GM21786 (cell line): ENCODE measurements around the gene TSC22D4.
A peak's percentile ranks its signal among the peaks of the same experiment; 100 is the strongest.

Experiments
- ATAC-seq: cut with Tn5 transposase; IDR thresholded peaks from one replicate; pipeline ENCODE4 v1.9.1; 2021; ENCODE audit not compliant: unreplicated experiment

The TSC22D4 gene

GRCh38 chr7:100493476-100494264, 14.7 kb upstream of the TSC22D4 start:
- ATAC-seq: no peak

- ATAC-seq: no peak
These were observed 13.9 kb upstream of the TSC22D4 start for GRCh38 chr7:100492738-100493475.

DNA sequence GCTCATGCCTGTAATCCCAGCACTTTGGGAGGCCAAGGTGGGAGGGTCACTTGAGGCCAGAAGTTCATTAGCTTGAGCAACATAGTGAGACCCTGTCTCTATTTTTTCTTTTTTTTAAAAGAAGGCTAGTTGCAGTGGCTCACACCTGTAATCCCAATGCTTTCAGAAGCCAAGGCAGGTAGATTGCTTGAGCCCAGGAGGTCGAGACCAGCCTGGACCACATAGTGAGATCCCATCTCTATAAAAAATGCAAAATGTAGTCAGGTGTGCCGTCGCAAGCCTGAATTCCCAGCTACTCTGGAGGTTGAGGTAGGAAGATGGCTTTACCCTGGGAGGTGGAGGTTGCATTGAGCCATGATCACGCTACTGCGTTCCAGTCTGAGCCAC, 12.2 kb upstream of the TSC22D4 start:
- ATAC-seq: no peak

DNA sequence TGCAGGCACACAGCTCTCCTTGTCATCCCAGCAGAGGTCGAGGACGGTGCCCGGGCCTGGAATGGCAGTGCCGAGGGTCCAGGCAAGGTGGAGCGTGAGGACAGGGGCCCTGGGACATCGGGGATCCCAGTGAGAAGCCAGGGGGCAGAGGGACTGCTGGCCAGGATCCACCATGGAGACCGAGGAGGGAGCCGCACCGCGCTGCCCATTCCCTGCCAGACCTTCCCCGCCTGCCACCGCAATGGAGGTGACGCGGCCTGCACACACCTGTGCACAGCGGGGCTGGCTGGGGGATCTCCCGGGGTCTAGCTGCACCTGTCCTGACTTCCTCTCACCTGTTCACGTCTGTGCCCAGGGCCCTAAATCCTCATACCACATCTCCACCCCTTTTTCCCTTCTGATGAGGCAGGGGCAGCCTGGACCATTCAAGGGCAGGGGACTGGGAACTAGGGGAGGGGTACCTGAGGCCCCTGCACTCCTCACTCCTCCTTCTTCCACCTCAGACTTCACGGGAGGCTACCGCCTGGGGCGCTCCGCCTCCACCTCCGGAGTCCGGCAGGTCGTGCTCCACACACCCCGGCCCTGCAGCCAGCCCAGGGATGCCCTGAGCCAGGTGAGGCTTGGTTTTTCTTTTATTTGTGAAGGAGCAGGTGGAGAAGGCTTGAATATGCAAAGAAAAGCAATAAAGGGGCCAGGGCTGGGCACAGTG, 11.6 kb upstream of the TSC22D4 start:
- no peak for ATAC-seq

DNA sequence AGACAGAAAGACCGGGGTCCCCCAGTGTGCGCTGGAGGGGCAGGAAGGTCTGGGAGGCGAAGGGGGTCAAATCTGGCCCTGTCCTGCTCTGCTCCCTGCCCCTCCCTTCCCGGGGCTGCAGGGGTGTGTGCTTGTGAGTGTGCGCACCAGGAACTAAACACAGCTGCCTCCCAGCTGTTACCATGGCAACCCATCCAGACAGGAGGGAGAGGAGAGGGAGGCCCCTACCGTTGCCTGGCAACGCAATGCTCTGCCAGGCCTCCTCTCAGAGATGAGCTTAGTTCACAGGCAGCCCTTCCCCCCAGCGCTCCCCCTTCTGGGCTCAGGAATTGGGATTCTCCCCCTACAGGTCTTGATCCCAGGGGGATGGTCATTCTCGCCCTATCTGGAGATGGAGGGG, 10.8 kb upstream of the TSC22D4 start:
- ATAC-seq: no peak

GRCh38 chr7:100489121-100489520, 10.1 kb upstream of the TSC22D4 start:
- no peak for ATAC-seq

DNA sequence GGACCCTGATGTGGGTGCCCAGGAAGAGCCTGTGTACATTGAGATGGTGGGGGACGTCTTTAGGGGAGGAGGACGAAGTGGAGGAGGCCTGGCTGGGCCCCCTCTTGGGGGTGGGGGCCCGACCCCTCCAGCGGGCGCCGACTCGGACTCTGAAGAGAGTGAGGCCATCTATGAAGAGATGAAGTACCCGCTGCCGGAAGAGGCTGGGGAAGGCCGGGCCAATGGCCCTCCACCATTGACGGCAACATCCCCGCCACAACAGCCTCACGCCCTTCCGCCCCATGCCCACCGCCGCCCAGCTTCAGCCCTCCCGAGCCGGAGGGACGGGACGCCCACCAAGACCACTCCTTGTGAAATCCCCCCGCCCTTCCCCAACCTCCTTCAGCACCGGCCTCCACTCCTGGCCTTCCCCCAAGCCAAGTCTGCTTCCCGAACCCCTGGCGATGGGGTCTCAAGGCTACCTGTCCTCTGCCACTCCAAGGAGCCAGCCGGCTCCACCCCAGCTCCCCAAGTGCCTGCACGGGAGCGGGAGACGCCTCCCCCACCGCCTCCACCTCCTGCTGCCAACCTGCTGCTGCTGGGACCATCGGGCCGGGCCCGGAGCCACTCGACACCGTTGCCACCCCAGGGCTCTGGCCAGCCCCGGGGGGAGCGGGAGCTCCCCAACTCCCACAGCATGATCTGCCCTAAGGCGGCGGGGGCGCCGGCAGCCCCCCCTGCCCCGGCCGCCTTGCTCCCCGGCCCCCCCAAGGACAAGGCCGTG, 9.5 kb upstream of the TSC22D4 start:
- no peak for ATAC-seq

DNA sequence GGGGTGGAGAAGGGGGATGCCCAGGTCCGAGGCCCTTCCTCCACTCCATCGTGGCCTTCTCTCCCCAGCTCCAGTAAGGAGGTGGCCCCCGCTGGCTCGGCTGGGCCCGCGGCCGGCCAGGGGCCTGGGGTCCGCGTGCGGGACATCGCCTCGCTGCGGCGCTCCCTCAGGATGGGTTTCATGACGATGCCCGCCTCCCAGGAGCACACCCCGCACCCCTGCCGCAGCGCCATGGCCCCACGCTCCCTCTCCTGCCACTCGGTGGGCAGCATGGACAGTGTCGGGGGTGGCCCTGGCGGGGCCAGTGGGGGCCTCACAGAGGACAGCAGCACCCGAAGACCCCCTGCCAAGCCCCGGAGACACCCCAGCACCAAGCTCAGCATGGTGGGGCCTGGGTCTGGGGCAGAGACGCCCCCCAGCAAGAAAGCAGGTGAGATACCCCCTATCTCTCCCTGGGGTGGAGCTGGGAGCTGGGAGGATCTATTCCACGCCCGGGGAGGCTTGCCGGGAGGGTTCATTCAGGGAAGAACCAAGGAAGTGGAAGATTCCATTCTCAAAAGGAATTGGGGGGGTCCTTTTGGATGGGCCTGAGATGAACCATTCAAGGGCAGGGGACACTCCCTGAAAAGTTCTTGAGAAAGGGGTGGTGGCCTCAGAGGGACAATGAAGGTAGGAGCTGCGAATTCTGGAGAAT, 7.9 kb upstream of the TSC22D4 start:
- ATAC-seq: no peak

GRCh38 chr7:100486111-100486636, 7.2 kb upstream of the TSC22D4 start:
- ATAC-seq: no peak

DNA sequence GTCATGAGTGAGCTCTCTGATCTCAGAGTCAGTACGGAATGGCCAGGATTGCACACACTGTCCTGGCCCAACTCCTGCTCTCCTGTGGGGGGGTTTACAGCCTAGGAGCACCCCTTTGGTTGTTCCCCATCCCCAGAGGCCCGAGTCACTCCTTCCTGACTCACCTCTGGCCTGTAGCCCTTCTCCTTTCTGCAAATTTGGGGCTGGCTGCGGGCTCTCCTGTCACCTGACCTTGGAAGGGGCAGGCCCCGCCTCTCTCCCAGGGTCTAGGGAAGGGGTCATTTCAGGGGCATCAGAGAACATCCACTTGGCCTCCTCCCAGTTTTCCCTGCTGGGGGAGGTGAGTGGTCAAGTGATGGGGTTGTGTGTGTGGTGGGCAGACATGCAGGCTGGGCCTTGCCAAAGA, 6.5 kb upstream of the TSC22D4 start:
- ATAC-seq: no peak

- ATAC-seq: no peak
These were observed 5.6 kb upstream of the TSC22D4 start for GRCh38 chr7:100484673-100485045.

GRCh38 chr7:100483722-100484672, 5.0 kb upstream of the TSC22D4 start, which contains the start of gene NYAP1:
TSS of gene NYAP1 (plus strand) at chr7:100483927. CDS start at chr7:100485312, 1,385 bp downstream.
- ATAC-seq: peak; percentile 17

GRCh38 chr7:100483090-100483721, 4.2 kb upstream of the TSC22D4 start:
- peak; percentile 44 for ATAC-seq

GRCh38 chr7:100482728-100483089, 3.7 kb upstream of the TSC22D4 start:
- ATAC-seq: no peak

- ATAC-seq: no peak
These were observed 2.5 kb upstream of the TSC22D4 start for GRCh38 chr7:100481466-100481865.

DNA sequence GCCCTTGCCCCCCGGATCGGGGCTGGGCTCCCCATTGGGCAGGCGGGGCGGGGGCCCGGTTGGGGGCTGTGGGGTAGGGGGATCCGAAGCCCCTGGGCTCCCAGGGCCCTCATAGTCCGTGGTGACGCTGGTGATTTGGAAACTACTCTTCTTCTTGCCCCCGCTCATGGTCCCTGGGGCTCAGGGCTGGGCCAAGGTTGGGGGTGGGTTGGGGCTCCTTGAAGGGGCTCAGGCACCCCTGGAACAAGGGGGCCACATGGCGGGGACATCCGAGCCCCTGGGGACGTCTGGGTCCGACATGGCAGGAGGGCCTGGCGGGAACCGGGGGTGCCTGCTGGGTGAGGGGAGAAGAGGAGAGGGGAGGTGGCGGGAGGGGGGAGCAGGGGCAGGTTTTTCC, 1.1 kb downstream of the TSC22D4 start:
- no peak for ATAC-seq

GRCh38 chr7:100476903-100477870, 1.8 kb downstream of the TSC22D4 start:
- ATAC-seq: no peak
